Activated naive CD4-positive, alpha-beta T cell treated with anti-CD3 and anti-CD28 coated beads, Interleukin-2, amount 50 U/mL, for 72 hours (primary cell): ENCODE measurements around the gene NOL4. TPM values are rescaled to one million over a fixed set of nuclear protein-coding genes. Genes with fewer than 3 reads are reported as not detected.

Experiments
- ATAC-seq, 2 donors: fragments of 150-1000 bp; cut with Tn5 transposase; 2 replicates each; pipeline ENCODE4 v1.10.0; 2021; ENCODE audit warnings: mild to moderate bottlenecking in 2 of 2, moderate library complexity in 2 of 2
- DNase-seq, 2 donors: peaks; one replicate each; pipeline ENCODE4 v3.0.0; 2021 to 2022; ENCODE audit warnings: low spot score in 2 of 2
- H3K27ac Mint-ChIP-seq, 2 donors: one replicate each; pipeline ENCODE4 v1.8.0; 2022; ENCODE audit warnings: mild to moderate bottlenecking in 2 of 2, mixed read lengths in 2 of 2
- H3K36me3 Mint-ChIP-seq, 2 donors: one replicate each; pipeline ENCODE4 v1.8.0; 2022; ENCODE audit warnings: mixed read lengths in 2 of 2
- H3K9me3 Mint-ChIP-seq, 2 donors: one replicate each; pipeline ENCODE4 v1.8.0; 2022; ENCODE audit warnings: mixed read lengths in 2 of 2
- total RNA-seq, 2 donors: library from RNA; stranded (reverse); gene quantifications; one replicate each; pipeline ENCODE4 v1.2.3, GENCODE V29; 2022

Gene NOL4
- total RNA-seq, 2 donors from 2014 or later = not detected

DNA sequence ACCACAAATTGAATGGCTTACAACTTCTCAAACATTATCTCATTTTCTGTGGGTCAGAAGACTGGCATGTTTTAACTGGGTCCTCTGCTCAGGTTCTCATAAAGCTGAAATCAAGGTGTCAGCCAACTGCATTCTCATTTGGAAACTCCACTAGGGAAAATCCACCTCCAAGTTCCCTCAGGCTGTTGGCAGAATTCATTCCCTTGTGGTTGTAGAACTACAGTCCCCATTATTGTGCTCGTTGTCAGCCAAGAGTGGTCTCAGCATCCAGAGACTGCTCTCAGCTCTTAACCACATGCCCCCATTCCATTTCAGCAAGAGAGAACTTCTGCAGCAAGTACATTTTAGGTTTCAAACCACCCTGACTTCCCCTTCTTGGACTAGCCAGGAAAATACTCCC lies 12.2 kb downstream of the NOL4 start:
- Mint-ChIP-seq H3K9me3 (peaks cover 0 to 5% of the 10 kb centered on the region in 2 donors), H3K36me3 (no peaks in the 10 kb centered on the region), H3K27ac (no peak overlapping the region)
- DNase-seq = no peak
- no peak for ATAC-seq

- Mint-ChIP-seq H3K36me3 (no peaks in the 10 kb centered on the region), H3K9me3 (peaks cover 0 to 5% of the 10 kb centered on the region in 2 donors), H3K27ac (no peak overlapping the region)
- ATAC-seq (no peak), DNase-seq (no peak)
Measured at GRCh38 chr18:34207344-34207851, 17.3 kb downstream of the NOL4 start.

DNA sequence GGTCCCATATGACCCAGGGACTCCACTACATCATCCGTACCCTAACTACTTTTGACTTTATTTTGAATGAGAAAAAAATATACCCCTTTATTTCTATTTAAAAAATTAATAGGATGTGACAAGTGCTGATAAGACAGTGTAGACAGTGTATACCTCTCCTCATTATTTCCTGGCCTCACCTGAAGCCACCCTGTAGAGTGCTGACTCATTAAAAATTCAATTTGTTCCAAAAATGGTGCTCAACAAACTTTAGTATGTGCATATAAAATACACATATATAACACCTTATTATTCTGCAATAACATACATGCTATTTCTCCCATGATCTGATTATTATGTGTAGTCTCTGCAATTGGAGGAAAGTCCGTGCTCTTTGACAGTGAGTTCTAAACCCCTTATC lies 20.8 kb downstream of the NOL4 start:
- DNase-seq (no peak), ATAC-seq (no peak)
- H3K36me3 Mint-ChIP-seq = no peaks in the 10 kb centered on the region
- peaks cover 0 to 14% of the 10 kb centered on the region in 2 donors for H3K9me3 Mint-ChIP-seq
- H3K27ac Mint-ChIP-seq = no peak overlapping the region

DNA sequence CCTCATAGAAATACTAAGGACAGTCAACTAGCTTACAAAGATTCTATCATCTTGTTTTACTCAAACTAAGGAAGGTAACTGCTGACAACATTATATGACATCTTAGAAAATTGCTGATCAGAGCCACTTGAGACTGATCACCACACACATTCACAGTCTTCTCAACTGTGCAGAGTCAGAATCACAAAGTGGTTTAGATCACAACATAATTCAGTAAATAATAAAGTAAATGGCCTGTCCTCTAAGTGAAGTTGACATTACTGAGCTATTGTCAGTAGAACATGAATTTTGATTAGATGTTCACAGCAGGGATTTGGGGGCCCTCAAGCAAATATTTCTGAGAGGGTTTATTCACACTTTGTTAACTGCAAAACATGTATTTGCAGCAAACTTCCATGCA lies 28.5 kb downstream of the NOL4 start:
- H3K27ac Mint-ChIP-seq = no peak overlapping the region
- DNase-seq (no peak), ATAC-seq (no peak)
- H3K9me3 Mint-ChIP-seq = peaks cover 5 to 17% of the 10 kb centered on the region in 2 donors
- no peaks in the 10 kb centered on the region for H3K36me3 Mint-ChIP-seq

DNA sequence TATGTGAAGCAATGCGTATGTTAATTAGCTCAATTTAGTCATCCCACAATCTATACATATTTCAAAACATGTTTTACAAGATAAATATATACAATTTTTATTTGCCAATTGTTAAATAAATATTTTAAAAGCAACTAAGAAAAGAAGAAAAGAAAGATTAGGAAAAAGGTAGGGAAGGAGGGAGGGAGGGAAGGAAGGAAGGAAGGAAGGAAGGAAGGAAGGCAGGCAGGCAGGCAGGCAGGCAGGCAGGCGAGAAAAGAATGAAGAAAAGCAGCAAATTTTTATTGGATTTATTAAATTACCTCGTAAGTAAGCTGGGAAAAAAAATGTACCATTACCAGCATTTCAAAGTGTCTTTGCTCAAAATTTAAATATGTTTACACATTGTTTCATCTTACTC lies 30.5 kb downstream of the NOL4 start:
- ATAC-seq (no peak), DNase-seq (no peak)
- H3K9me3 Mint-ChIP-seq = peaks cover 5 to 8% of the 10 kb centered on the region in 2 donors
- H3K36me3 Mint-ChIP-seq = no peaks in the 10 kb centered on the region
- H3K27ac Mint-ChIP-seq = no peak overlapping the region

DNA sequence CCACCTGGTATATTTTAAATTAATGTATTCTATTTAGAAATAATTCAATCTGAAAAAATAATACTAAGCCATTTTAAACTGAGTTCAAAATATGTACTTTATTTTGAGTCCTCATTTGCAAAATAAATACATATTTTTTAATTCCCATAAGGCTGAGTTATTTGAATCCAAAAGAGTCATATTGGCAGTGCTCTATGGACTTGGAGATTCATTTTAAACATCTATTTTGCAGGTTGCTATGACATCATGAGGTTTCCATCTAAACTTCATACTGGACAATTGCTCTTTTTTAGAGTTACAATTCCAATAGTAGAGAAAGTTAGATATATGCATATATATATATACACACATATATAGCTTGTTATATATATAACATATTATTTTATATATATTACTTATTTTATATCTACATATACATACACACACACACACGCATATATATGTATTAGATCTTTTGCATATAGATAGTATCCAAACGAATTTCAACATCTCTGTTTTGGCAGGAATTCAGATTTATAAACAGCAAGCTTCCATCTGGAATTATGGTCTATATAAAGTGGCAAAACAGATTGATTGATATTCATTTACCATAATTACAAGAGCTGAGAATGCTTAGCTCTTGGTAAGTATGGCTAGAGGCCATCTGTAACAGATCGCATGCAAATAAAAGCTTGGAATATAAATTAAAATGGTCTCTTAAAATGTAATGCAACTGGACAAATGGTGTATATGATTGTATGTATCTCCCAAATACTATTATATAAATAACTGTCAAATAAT lies 34.9 kb downstream of the NOL4 start:
- Mint-ChIP-seq H3K27ac (no peak overlapping the region), H3K9me3 (peaks cover 11 to 18% of the 10 kb centered on the region in 2 donors), H3K36me3 (no peaks in the 10 kb centered on the region)
- DNase-seq = no peak
- ATAC-seq = no peak
